ENCODE results near the gene CAMK2D. TPM values are rescaled to one million over a fixed set of nuclear protein-coding genes. Genes with fewer than 3 reads are reported as not detected.
A peak's percentile ranks its signal among the peaks of the same experiment; 100 is the strongest.

CAMK2D gene
- total RNA-seq, 1 experiment from 2014 or later = 7.1 TPM

GRCh38 chr4:113776679-113777078 is 15.1 kb upstream of the CAMK2D start:
- Histone ChIP-seq H3K9me2 (ENCODE audit: insufficient read depth) (no peaks in the 10 kb centered on the region), H3F3A (ENCODE audit: insufficient read depth, low read depth) (no peaks in the 10 kb centered on the region), H3K27ac (no peak overlapping the region), H4K20me1 (ENCODE audit: insufficient read depth) (no peaks in the 10 kb centered on the region), H3K4me1 (replicated peaks; ENCODE audit: insufficient read depth) (no peaks in the 10 kb centered on the region), H3K4me2 (no peak overlapping the region), H3K9me3 (ENCODE audit: insufficient read depth, low read depth) (no peaks in the 10 kb centered on the region), H3K27me3 (ENCODE audit: insufficient read depth, low read depth) (no peaks in the 10 kb centered on the region), H3K4me3 (no peak overlapping the region), H3K79me2 (ENCODE audit: low read depth) (no peaks in the 10 kb centered on the region), H2AFZ (no peak overlapping the region), H3K36me3 (ENCODE audit: low read depth) (no peaks in the 10 kb centered on the region)
- TF ChIP-seq EZH2 (IDR thresholded peaks at IDR 0.05; ENCODE audit: low read depth) (no peak), CTCF (conservative IDR thresholded peaks at IDR 0.05) (no peak)
- BruUV-seq (replicated peaks) = no TSS peak
- ChIA-PET POLR2A (ENCODE audit: unreplicated experiment) (no interaction called here), CTCF (no interaction called here)
- DNase-seq = no peak
- intact Hi-C loops (cut with micrococcal nuclease; ENCODE audit: unreplicated experiment) = no loop called here

GRCh38 chr4:113776016-113776415 is 14.5 kb upstream of the CAMK2D start:
- Histone ChIP-seq H3K4me3 (no peak overlapping the region), H3K27me3 (ENCODE audit: insufficient read depth, low read depth) (no peaks in the 10 kb centered on the region), H3K79me2 (ENCODE audit: low read depth) (no peaks in the 10 kb centered on the region), H3F3A (ENCODE audit: insufficient read depth, low read depth) (no peaks in the 10 kb centered on the region), H4K20me1 (ENCODE audit: insufficient read depth) (no peaks in the 10 kb centered on the region), H3K4me1 (replicated peaks; ENCODE audit: insufficient read depth) (no peaks in the 10 kb centered on the region), H3K9me2 (ENCODE audit: insufficient read depth) (no peaks in the 10 kb centered on the region), H3K36me3 (ENCODE audit: low read depth) (no peaks in the 10 kb centered on the region), H3K4me2 (no peak overlapping the region), H2AFZ (no peak overlapping the region), H3K9me3 (ENCODE audit: insufficient read depth, low read depth) (no peaks in the 10 kb centered on the region), H3K27ac (no peak overlapping the region)
- no TSS peak for BruUV-seq (replicated peaks)
- TF ChIP-seq CTCF (conservative IDR thresholded peaks at IDR 0.05) (no peak), EZH2 (IDR thresholded peaks at IDR 0.05; ENCODE audit: low read depth) (no peak)
- CTCF ChIA-PET = no interaction called here
- intact Hi-C loops (cut with micrococcal nuclease; ENCODE audit: unreplicated experiment) = no loop called here
- no peak for DNase-seq
- POLR2A ChIA-PET (ENCODE audit: unreplicated experiment) = no interaction called here

- no peaks in the 10 kb centered on the region for H3K4me1 ChIP-seq (replicated peaks; ENCODE audit: insufficient read depth)
- POLR2A ChIA-PET (ENCODE audit: unreplicated experiment) = no interaction called here
- DNase-seq = peak in 1 of 2 experiments; percentile 33
- no peaks in the 10 kb centered on the region for H3K79me2 ChIP-seq (ENCODE audit: low read depth)
- BruUV-seq (replicated peaks) = no TSS peak
- no peaks in the 10 kb centered on the region for H3K27me3 ChIP-seq (ENCODE audit: insufficient read depth, low read depth)
- no peak overlapping the region for H3K4me3 ChIP-seq
- no peaks in the 10 kb centered on the region for H3K9me2 ChIP-seq (ENCODE audit: insufficient read depth)
- TF ChIP-seq EZH2 (IDR thresholded peaks at IDR 0.05; ENCODE audit: low read depth) (no peak), CTCF (conservative IDR thresholded peaks at IDR 0.05) (no peak)
- H3F3A ChIP-seq (ENCODE audit: insufficient read depth, low read depth) = no peaks in the 10 kb centered on the region
- no peaks in the 10 kb centered on the region for H3K36me3 ChIP-seq (ENCODE audit: low read depth)
- H3K9me3 ChIP-seq (ENCODE audit: insufficient read depth, low read depth) = no peaks in the 10 kb centered on the region
- H2AFZ ChIP-seq = no peak overlapping the region
- intact Hi-C loops (cut with micrococcal nuclease; ENCODE audit: unreplicated experiment) = no loop called here
- CTCF ChIA-PET = no interaction called here
- H3K27ac ChIP-seq = no peak overlapping the region
- no peaks in the 10 kb centered on the region for H4K20me1 ChIP-seq (ENCODE audit: insufficient read depth)
- no peak overlapping the region for H3K4me2 ChIP-seq
These were observed 12.2 kb upstream of the CAMK2D start for GRCh38 chr4:113773756-113774155.

Measured in PC-9 (cell line).